Ishikawa (cell line): ENCODE results near the gene PEG3.

Experiments used
- CEBPB ChIP-seq: IDR thresholded peaks from 2 replicates; pipeline ENCODE4 v1.6.1; 2012
- CREB1 ChIP-seq: IDR thresholded peaks from 2 replicates; pipeline ENCODE4 v1.6.1; 2012; ENCODE audit warnings: low read depth
- EGR1 ChIP-seq: IDR thresholded peaks from 2 replicates; pipeline ENCODE4 v1.6.1; 2012
- EP300 ChIP-seq: IDR thresholded peaks from 2 replicates; pipeline ENCODE4 v1.6.1; 2012; ENCODE audit warnings: borderline replicate concordance
- FOXM1 ChIP-seq: IDR thresholded peaks from 2 replicates; pipeline ENCODE4 v1.6.1; 2012; ENCODE audit warnings: low read depth, borderline replicate concordance
- NFIC ChIP-seq: IDR thresholded peaks from 2 replicates; pipeline ENCODE4 v1.6.1; 2012
- RAD21 ChIP-seq: IDR thresholded peaks from 2 replicates; pipeline ENCODE4 v1.6.1; 2012; ENCODE audit warnings: low read depth
- TAF1 ChIP-seq: IDR thresholded peaks from 2 replicates; pipeline ENCODE4 v1.6.1; 2012; ENCODE audit warnings: low read depth, mild to moderate bottlenecking
- TCF12 ChIP-seq: IDR thresholded peaks from 2 replicates; pipeline ENCODE4 v1.6.1; 2012; ENCODE audit warnings: low read depth
- TEAD4 ChIP-seq: IDR thresholded peaks from 2 replicates; pipeline ENCODE4 v1.6.1; 2012
- YY1 ChIP-seq: IDR thresholded peaks from 2 replicates; pipeline ENCODE4 v1.6.1; 2012; ENCODE audit warnings: low read depth
- ZBTB7A ChIP-seq: IDR thresholded peaks from 2 replicates; pipeline ENCODE4 v1.6.1; 2012; ENCODE audit warnings: low read depth
- TF ChIP-seq, protein P1 (sequence below): IDR thresholded peaks from 2 replicates; pipeline ENCODE4 v1.6.1; 2012
- TF ChIP-seq, protein P2 (sequence below): IDR thresholded peaks from 2 replicates; pipeline ENCODE4 v1.6.1; 2012
- TF ChIP-seq, protein P3 (sequence below): IDR thresholded peaks from 2 replicates; pipeline ENCODE4 v1.6.1; 2012; ENCODE audit warnings: low read depth, mild to moderate bottlenecking

The PEG3 gene

DNA sequence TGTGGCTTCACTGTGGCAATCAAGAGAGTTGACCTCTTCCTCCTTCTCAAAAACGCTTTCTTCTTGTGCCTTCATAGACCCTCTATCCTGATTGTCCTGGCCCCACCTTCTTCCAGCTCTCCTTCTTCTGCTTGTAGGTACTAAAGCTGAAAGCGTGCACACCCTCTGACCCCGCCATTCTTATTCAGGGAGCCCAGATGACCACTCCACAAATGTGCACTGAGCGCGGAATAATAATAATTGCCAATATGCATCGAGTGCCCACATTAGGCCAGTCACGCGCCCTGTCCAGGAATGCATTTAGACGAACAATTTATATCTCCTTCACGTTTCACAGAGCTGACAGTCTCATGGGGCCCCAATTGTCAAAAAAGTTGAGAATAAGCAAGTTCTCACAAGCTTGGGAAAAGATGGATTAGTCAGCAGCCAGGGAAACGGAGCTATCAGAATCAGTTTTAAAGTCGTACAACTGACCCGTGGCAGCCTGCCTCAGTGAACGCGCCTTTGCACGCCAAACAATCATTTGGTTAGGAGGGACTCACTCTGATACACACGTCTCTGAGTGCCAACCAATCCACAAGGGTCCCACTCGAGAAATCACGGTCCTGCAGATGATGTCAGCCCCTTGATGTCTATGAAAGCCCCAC lies 36.7 kb upstream of the PEG3 start:
- TF ChIP-seq FOXM1: no peak
- no peak for TF ChIP-seq YY1
- TF ChIP-seq CREB1: no peak
- TF ChIP-seq, protein P1, sequence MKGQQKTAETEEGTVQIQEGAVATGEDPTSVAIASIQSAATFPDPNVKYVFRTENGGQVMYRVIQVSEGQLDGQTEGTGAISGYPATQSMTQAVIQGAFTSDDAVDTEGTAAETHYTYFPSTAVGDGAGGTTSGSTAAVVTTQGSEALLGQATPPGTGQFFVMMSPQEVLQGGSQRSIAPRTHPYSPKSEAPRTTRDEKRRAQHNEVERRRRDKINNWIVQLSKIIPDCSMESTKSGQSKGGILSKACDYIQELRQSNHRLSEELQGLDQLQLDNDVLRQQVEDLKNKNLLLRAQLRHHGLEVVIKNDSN: no peak
- TF ChIP-seq ZBTB7A: no peak
- no peak for TF ChIP-seq EGR1
- TF ChIP-seq TEAD4: no peak
- no peak for TF ChIP-seq NFIC
- no peak for TF ChIP-seq TAF1
- TF ChIP-seq RAD21: no peak
- no peak for TF ChIP-seq EP300
- TF ChIP-seq, protein P2, sequence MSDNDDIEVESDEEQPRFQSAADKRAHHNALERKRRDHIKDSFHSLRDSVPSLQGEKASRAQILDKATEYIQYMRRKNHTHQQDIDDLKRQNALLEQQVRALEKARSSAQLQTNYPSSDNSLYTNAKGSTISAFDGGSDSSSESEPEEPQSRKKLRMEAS: no peak
- TF ChIP-seq TCF12: no peak
- TF ChIP-seq, protein P3, sequence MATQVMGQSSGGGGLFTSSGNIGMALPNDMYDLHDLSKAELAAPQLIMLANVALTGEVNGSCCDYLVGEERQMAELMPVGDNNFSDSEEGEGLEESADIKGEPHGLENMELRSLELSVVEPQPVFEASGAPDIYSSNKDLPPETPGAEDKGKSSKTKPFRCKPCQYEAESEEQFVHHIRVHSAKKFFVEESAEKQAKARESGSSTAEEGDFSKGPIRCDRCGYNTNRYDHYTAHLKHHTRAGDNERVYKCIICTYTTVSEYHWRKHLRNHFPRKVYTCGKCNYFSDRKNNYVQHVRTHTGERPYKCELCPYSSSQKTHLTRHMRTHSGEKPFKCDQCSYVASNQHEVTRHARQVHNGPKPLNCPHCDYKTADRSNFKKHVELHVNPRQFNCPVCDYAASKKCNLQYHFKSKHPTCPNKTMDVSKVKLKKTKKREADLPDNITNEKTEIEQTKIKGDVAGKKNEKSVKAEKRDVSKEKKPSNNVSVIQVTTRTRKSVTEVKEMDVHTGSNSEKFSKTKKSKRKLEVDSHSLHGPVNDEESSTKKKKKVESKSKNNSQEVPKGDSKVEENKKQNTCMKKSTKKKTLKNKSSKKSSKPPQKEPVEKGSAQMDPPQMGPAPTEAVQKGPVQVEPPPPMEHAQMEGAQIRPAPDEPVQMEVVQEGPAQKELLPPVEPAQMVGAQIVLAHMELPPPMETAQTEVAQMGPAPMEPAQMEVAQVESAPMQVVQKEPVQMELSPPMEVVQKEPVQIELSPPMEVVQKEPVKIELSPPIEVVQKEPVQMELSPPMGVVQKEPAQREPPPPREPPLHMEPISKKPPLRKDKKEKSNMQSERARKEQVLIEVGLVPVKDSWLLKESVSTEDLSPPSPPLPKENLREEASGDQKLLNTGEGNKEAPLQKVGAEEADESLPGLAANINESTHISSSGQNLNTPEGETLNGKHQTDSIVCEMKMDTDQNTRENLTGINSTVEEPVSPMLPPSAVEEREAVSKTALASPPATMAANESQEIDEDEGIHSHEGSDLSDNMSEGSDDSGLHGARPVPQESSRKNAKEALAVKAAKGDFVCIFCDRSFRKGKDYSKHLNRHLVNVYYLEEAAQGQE: no peak

DNA sequence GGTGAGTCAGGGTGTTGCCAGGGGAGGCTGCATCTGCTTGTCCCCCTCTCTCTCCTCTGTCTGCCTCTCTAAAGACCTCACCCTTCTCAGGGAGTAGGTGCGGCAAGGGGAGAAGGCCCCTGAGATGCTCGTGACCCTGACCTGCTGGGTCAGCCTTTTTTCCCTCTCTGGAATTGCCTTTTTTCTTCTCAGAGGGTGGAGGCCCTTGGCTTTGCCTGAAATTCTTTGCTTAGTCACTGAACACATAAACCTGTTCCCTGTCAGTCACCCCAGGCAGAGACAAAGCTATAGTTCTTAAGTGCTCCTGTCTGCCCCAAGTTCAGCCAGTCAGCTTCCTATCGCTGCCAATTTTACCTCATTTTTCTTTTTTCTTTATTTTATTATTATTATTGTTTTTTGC lies 35.2 kb upstream of the PEG3 start:
- no peak for TF ChIP-seq CREB1

DNA sequence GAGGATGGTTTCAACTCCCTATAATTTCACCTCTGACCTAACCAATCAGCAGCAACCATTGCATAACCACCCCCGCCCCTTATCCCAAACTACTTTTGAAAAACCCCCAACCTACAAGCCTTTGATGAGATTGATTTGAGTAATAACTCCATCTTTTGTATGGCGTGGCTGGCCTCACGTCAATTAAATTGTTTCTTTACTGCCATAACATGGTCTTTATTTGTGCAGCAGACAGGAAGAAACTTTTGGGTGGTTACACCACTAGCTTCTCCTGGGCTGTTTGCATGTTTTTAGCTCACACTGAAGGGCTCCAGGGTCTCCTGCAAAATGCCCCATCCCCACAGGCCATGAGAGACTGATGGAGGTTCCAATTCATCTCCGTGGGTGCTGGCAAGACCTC lies 34.0 kb upstream of the PEG3 start:
- TF ChIP-seq YY1 (no peak), TAF1 (no peak), TEAD4 (no peak), FOXM1 (no peak), ZBTB7A (no peak)
- TF ChIP-seq, protein P2: no peak
- TF ChIP-seq, protein P1: no peak

DNA sequence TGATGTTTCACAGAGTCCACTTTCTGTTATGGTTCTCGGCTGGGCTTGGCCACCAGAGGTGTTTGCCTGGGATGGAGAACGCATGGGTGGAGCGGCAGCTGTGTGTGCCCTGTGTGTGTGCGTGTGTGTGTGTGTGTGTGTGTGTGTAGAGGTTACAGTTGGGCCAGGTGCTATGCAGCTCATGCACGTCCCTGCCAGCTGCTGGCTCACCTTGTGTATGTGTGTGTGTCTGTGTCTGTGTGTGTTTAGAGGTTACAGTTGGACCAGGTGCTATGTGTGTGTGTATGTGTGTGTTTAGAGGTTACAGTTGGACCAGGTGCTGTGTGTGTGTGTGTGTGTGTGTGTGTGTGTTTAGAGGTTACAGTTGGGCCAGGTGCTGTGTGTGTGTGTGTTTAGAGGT lies 33.0 kb upstream of the PEG3 start:
- no peak for TF ChIP-seq EP300
- TF ChIP-seq CREB1: no peak
- no peak for TF ChIP-seq EGR1
- no peak for TF ChIP-seq NFIC
- no peak for TF ChIP-seq RAD21
- TF ChIP-seq, protein P3: no peak

DNA sequence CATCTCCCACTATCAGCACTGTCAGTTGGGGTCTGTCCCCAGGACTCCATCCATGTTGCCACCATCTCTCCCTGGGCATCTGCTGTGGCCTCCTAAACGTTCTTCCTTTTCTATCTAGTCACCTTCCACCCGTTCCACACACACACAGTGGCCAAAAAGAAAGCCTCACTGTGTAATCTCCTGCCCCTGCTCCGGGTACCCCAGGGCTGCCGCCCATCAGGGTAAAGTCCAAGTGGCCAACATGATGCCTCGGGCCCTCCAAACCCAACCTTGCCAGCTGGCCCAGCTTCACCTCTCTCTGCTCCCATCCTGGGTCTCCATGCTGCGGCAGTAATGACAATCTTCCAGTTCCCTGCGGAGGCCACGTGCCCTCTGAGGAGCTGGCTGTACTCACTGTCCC lies 29.4 kb upstream of the PEG3 start:
- TF ChIP-seq TAF1 (no peak), RAD21 (no peak), CREB1 (no peak), TCF12 (no peak), EGR1 (no peak), EP300 (no peak), NFIC (no peak), YY1 (no peak), CEBPB (no peak), ZBTB7A (no peak), FOXM1 (no peak), TEAD4 (no peak)
- TF ChIP-seq, protein P2: no peak
- TF ChIP-seq, protein P1: no peak
- TF ChIP-seq, protein P3: no peak
